DOHH2 (cell line): ENCODE results near the gene ARSK.

ENCODE experiments used
- CTCF ChIP-seq: fragments of 200-600 bp; sonication (generic); IDR thresholded peaks from one replicate; pipeline ENCODE4 v1.5.1; 2014; ENCODE audit warnings: antibody characterized with exemption, mild to moderate bottlenecking, low read depth, low read length; ENCODE audit not compliant: poor library complexity, severe bottlenecking
- EZH2phosphoT487 ChIP-seq: fragments of 200-600 bp; sonication (generic); IDR thresholded peaks from 2 replicates; pipeline ENCODE4 v1.6.1; 2017; ENCODE audit warnings: borderline replicate concordance, mild to moderate bottlenecking, antibody characterized with exemption, low read length, moderate library complexity, mixed read lengths

- TF ChIP-seq CTCF (no peak), EZH2phosphoT487 (no peak)
Observed at GRCh38 chr5:95627971-95628810, 73.3 kb downstream of the ARSK start.
